Activated CD8-positive, alpha-beta T cell treated with anti-CD3 and anti-CD28 coated beads for 36 hours (primary cell): ENCODE results near the gene SSTR4. TPM values are rescaled to one million over a fixed set of nuclear protein-coding genes. Genes with fewer than 3 reads are reported as not detected.

Experiments
- ATAC-seq: fragments of 200-7000 bp; cut with Tn5 transposase; one replicate; pipeline ENCODE4 v1.10.0; 2021; ENCODE audit warnings: mild to moderate bottlenecking, moderate library complexity
- CTCF ChIA-PET: fragments of 350-600 bp; sonication (Branson Sonifier 250); formaldehyde crosslinking; loops from one replicate; lab custom pipeline; 2021; ENCODE audit warnings: antibody characterized with exemption; lab: Charles Lee
- POLR2A ChIA-PET: fragments of 350-600 bp; sonication (Branson Sonifier 250); formaldehyde crosslinking; loops from one replicate; lab custom pipeline; 2021; ENCODE audit warnings: antibody characterized with exemption; lab: Charles Lee
- DNase-seq: peaks from one replicate; pipeline ENCODE4 v3.0.0-alpha.2; 2020
- H3K27ac Mint-ChIP-seq: one replicate; pipeline ENCODE4 v1.8.0; 2021; ENCODE audit warnings: mild to moderate bottlenecking, mixed read lengths
- H3K27me3 Mint-ChIP-seq: one replicate; pipeline ENCODE4 v1.8.0; 2021; ENCODE audit warnings: mixed read lengths
- H3K36me3 Mint-ChIP-seq: one replicate; pipeline ENCODE4 v1.8.0; 2021; ENCODE audit warnings: low read depth, mixed read lengths
- H3K4me1 Mint-ChIP-seq: one replicate; pipeline ENCODE4 v1.8.0; 2021; ENCODE audit warnings: low read depth, mixed read lengths
- H3K4me3 Mint-ChIP-seq: one replicate; pipeline ENCODE4 v1.8.0; 2021; ENCODE audit warnings: mild to moderate bottlenecking, moderate library complexity, mixed read lengths
- H3K9me3 Mint-ChIP-seq: one replicate; pipeline ENCODE4 v1.8.0; 2021; ENCODE audit warnings: mixed read lengths
- intact Hi-C: fragments of 100-400 bp; cut with micrococcal nuclease; formaldehyde crosslinking; loops from one replicate; pipeline ENCODE4 v1.10.0; 2022
- total RNA-seq, 2 experiments: library from RNA; stranded (reverse); gene quantifications; one replicate each; pipeline ENCODE4 v1.2.3, GENCODE V29; 2021
- TF ChIP-seq, protein P1 (sequence below): fragments of 200-600 bp; IDR thresholded peaks from one replicate; pipeline ENCODE4 v1.8.0; 2022; ENCODE audit warnings: antibody characterized with exemption, mild to moderate bottlenecking

SSTR4 gene
- total RNA-seq, 2 experiments from 2014 or later, result not detected

DNA sequence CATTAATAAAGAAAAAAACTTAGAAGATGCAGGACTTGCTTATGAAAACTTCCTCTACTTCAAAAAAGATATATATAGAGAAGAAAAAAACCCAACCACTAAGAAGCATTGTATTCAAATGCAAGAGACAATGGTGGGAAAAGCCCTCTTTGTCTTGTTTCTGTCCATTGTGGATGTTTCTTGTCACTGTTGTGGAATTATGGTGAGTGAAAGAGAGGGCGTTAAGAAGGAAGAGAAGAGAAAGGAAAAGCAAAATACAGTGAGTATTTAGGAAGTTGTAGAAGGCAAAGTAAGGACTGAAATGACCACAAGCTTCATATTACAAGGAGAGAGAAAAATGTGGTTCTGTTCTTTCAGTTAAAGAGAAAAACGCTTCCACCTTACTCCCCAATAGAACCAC, 28.5 kb downstream of the SSTR4 start:
- intact Hi-C loops, result no loop called here
- Mint-ChIP-seq H3K9me3 (no peaks in the 10 kb centered on the region), H3K36me3 (no peaks in the 10 kb centered on the region), H3K4me1 (no peaks in the 10 kb centered on the region), H3K27me3 (no peaks in the 10 kb centered on the region), H3K4me3 (no peak overlapping the region), H3K27ac (no peak overlapping the region)
- DNase-seq, result no peak
- TF ChIP-seq, protein P1, sequence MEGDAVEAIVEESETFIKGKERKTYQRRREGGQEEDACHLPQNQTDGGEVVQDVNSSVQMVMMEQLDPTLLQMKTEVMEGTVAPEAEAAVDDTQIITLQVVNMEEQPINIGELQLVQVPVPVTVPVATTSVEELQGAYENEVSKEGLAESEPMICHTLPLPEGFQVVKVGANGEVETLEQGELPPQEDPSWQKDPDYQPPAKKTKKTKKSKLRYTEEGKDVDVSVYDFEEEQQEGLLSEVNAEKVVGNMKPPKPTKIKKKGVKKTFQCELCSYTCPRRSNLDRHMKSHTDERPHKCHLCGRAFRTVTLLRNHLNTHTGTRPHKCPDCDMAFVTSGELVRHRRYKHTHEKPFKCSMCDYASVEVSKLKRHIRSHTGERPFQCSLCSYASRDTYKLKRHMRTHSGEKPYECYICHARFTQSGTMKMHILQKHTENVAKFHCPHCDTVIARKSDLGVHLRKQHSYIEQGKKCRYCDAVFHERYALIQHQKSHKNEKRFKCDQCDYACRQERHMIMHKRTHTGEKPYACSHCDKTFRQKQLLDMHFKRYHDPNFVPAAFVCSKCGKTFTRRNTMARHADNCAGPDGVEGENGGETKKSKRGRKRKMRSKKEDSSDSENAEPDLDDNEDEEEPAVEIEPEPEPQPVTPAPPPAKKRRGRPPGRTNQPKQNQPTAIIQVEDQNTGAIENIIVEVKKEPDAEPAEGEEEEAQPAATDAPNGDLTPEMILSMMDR, result no peak
- CTCF ChIA-PET, result no interaction called here
- no peak for ATAC-seq
- POLR2A ChIA-PET, result no interaction called here

DNA sequence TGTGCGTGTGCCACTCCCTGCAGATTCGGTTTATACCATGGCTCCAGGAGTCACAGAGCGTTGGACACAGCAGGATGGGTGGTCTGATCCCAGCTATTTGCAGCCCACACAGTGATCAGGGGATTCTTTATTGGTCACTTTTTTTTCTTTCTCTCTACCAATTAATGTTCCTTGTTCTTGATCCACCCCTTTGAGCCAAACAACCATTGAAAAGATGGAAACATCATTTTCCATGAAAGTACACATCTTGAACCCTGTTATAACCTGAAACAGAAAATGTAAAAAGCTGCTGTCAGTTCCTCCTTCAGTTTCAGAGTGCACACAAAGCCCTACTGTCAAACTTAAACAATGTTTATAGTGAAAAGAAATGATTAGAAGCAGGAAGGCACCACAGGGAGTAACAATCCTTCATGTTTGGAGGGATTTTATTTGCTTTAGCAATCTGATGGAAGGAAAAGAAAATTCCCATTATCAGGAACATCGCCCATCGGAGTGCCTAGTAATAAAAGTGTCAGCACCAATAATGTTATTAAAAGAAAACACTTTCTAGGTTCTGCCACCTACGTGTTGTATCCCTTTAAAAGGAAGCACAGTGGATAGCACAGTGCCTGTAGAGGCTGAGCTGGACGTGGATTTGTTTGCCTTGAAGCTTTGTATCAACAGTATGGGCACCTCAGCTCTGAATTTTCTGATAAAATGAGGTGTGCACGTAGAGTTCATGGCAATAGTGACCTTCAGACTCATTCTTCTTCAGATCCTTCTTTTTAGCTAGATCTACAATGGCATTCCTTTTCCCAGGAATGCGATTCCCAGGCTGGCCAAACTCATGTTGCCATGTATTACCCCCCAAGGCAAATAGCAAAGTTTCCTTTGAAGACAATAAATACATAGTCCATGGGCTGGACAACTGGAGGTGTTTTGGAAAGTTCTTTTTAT, 30.4 kb downstream of the SSTR4 start:
- H3K36me3 Mint-ChIP-seq, result no peaks in the 10 kb centered on the region
- no peaks in the 10 kb centered on the region for H3K4me1 Mint-ChIP-seq
- ATAC-seq (no peak), DNase-seq (no peak)
- no peak overlapping the region for H3K27ac Mint-ChIP-seq
- CTCF ChIA-PET, result no interaction called here
- H3K27me3 Mint-ChIP-seq, result no peaks in the 10 kb centered on the region
- POLR2A ChIA-PET, result no interaction called here
- H3K4me3 Mint-ChIP-seq, result no peak overlapping the region
- no peaks in the 10 kb centered on the region for H3K9me3 Mint-ChIP-seq
- TF ChIP-seq, protein P1, result no peak
- intact Hi-C loops, result no loop called here

DNA sequence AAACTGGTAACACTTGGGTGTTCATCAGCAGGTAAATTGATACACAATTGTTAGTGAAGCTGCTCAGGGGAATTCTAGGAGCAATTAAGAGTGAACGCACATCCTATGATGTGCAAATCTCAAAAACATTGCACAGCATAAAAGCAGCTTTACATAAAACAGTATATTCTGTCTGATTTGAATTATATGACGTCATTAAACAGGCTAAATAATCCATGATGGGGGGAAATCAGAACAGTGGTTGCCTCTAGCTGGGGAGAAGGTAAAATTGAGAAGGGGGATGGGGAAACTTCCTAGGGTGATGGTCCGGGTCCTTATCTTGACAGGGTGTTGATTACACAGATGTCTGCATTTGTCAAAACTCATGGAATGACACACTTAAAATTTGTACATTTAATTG, 31.7 kb downstream of the SSTR4 start:
- TF ChIP-seq, protein P1, result no peak
- DNase-seq, result no peak
- no peaks in the 10 kb centered on the region for H3K36me3 Mint-ChIP-seq
- no peak overlapping the region for H3K27ac Mint-ChIP-seq
- H3K9me3 Mint-ChIP-seq, result no peaks in the 10 kb centered on the region
- intact Hi-C loops, result no loop called here
- ATAC-seq, result no peak
- H3K4me1 Mint-ChIP-seq, result no peaks in the 10 kb centered on the region
- no peak overlapping the region for H3K4me3 Mint-ChIP-seq
- H3K27me3 Mint-ChIP-seq, result no peaks in the 10 kb centered on the region
- CTCF ChIA-PET, result no interaction called here
- POLR2A ChIA-PET, result no interaction called here

DNA sequence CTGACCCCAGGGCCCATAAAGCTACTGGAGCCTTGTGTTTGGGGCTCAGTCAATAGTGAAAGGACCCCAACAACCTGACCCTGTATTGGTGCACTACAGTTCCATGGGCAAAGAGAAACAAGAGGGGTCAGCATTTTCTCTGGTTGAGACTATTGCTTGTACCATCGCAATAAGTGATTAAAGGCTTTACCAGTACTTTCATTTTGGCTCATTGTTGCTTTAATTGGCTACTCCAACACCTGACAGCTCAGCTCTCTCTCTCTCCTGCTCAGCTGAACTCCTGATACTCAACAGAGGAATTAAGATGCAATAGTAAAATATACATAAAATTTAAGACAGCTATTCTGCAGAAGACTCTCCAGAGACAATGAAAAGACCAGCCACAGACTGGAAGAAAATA, 33.2 kb downstream of the SSTR4 start:
- ChIA-PET CTCF (no interaction called here), POLR2A (no interaction called here)
- DNase-seq (no peak), ATAC-seq (no peak)
- H3K36me3 Mint-ChIP-seq, result no peaks in the 10 kb centered on the region
- intact Hi-C loops, result no loop called here
- H3K27ac Mint-ChIP-seq, result no peak overlapping the region
- TF ChIP-seq, protein P1, result no peak
- no peaks in the 10 kb centered on the region for H3K27me3 Mint-ChIP-seq
- H3K9me3 Mint-ChIP-seq, result no peaks in the 10 kb centered on the region
- H3K4me3 Mint-ChIP-seq, result no peak overlapping the region
- H3K4me1 Mint-ChIP-seq, result no peaks in the 10 kb centered on the region

DNA sequence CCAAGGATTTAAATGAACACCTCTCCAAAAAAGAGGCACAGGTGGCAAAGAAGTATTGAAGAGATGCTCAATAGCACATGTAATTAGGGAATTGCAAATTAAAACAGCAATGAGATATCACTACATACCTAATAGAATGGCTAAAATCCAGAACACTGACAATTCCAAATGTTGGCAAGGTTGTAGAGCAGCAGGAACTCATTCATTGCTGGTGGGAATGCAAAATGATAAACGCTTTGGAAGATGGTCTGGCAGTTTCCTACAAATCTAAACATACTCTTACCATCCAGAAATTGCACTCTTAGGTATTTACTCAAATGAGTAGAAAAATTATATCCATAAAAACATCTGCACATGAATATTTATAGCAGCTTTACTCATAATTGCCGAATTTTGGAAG, 34.0 kb downstream of the SSTR4 start:
- no peaks in the 10 kb centered on the region for H3K4me1 Mint-ChIP-seq
- H3K36me3 Mint-ChIP-seq, result no peaks in the 10 kb centered on the region
- ChIA-PET CTCF (interaction anchor here (1.3 kb wide), 1 partner anchor 8 kb away, joined by 3 read pairs; no protein-coding TSS in a partner anchor), POLR2A (no interaction called here)
- intact Hi-C loops, result no loop called here
- no peak overlapping the region for H3K27ac Mint-ChIP-seq
- H3K9me3 Mint-ChIP-seq, result no peaks in the 10 kb centered on the region
- H3K4me3 Mint-ChIP-seq, result no peak overlapping the region
- no peaks in the 10 kb centered on the region for H3K27me3 Mint-ChIP-seq
- TF ChIP-seq, protein P1, result no peak
- DNase-seq, result no peak
- ATAC-seq, result no peak
